Measurements from ENCODE around the gene MRPS34. TPM values are rescaled to one million over a fixed set of nuclear protein-coding genes. Genes with fewer than 3 reads are reported as not detected.

The MRPS34 gene
- total RNA-seq, 1 donor from 2014 or later, result 141 TPM

DNA sequence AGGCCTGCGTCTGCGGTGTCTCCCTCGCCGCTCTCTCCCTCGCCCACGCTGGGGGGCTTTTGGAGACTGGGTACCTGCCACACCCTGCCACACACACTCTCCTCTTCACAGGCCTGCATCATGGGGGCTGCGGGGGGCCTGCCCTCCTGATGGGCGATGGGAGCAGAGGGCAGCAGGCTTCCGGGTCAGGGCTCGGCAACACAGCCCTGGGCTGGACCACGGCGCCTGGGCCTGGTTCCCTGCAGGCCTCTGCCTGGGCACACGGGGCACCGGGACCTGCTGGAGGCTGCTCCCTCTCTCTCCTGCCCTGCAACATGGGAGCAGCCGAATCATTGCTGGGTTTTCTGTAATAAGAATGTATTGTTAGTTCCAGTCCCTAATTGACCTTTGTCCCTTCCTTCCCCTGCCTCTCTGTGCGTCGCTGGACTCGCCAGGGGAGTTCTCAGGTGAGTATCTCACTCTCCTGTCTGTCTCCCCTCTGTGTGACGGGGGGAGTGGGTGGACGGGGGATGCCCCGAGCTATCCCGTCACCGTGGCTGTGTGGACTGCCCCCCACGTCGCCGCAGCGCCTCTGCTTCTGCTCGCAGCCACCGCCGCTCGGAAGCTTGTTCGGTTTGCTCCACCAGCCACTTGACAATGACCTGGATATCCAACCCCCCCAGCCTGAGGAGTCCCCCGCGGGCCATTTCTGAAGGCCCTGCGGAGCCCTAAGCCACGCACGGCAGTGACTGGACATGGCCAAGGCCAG is 15.0 kb downstream of the MRPS34 start:
- TF ChIP-seq, protein P1, sequence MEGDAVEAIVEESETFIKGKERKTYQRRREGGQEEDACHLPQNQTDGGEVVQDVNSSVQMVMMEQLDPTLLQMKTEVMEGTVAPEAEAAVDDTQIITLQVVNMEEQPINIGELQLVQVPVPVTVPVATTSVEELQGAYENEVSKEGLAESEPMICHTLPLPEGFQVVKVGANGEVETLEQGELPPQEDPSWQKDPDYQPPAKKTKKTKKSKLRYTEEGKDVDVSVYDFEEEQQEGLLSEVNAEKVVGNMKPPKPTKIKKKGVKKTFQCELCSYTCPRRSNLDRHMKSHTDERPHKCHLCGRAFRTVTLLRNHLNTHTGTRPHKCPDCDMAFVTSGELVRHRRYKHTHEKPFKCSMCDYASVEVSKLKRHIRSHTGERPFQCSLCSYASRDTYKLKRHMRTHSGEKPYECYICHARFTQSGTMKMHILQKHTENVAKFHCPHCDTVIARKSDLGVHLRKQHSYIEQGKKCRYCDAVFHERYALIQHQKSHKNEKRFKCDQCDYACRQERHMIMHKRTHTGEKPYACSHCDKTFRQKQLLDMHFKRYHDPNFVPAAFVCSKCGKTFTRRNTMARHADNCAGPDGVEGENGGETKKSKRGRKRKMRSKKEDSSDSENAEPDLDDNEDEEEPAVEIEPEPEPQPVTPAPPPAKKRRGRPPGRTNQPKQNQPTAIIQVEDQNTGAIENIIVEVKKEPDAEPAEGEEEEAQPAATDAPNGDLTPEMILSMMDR (conservative IDR thresholded peaks at IDR 0.05), result no peak
- H3K4me3 Mint-ChIP-seq, result no peak overlapping the region
- H3K36me3 Mint-ChIP-seq (ENCODE audit: low read depth), result peaks cover 3% of the 10 kb centered on the region
- H3K9me3 Mint-ChIP-seq, result no peaks in the 10 kb centered on the region
- no peak overlapping the region for H3K27ac Mint-ChIP-seq (ENCODE audit: unreplicated experiment)
- no peak for DNase-seq (ENCODE audit: low read depth, low spot score)
- H3K27me3 Mint-ChIP-seq (ENCODE audit: low read depth), result no peaks in the 10 kb centered on the region
- no peaks in the 10 kb centered on the region for H3K4me1 Mint-ChIP-seq

DNA sequence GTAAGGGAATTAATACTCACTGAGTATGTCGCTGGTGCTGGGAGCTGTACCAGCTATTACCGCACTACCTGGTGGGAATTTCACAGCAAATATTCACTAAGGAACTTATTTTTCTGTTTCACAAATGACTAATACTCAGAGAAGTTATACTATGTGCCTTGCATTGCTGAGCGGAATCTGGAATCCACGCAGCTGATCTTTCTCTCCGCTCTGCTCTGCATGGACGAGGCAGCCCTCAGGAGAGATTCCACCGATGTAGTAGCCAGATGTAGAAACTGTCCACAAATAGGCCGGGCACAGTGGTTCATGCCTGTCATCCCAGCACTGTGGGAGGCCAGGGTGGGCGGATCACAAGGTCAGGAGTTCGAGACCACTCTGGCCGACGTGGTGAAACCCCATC is 18.7 kb downstream of the MRPS34 start:
- TF ChIP-seq, protein P1 (conservative IDR thresholded peaks at IDR 0.05), result no peak
- Mint-ChIP-seq H3K36me3 (ENCODE audit: low read depth) (no peaks in the 10 kb centered on the region), H3K4me3 (no peak overlapping the region), H3K27ac (ENCODE audit: unreplicated experiment) (no peak overlapping the region), H3K9me3 (no peaks in the 10 kb centered on the region), H3K27me3 (ENCODE audit: low read depth) (no peaks in the 10 kb centered on the region), H3K4me1 (no peaks in the 10 kb centered on the region)
- no peak for DNase-seq (ENCODE audit: low read depth, low spot score)

DNA sequence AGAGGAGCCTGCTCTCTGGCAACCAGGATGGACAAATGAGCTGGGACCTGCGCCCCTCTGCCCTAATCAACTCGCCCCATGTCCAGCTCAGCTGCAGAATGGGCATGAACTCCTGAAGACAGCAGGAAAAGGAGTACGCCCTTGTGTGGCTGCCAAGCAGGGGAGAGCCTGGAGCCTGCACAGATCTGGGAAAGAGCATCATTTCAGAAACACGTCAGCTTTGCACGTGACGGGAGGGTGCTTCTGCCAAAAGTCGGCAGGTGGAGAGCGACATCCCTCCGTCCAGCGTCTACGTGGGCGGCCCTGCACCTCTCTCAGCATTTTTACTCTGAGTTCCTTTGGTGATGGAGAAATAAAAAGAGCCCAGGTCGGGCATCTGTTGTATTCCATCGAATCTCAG is 20.1 kb downstream of the MRPS34 start:
- Mint-ChIP-seq H3K4me1 (no peaks in the 10 kb centered on the region), H3K4me3 (no peak overlapping the region), H3K36me3 (ENCODE audit: low read depth) (no peaks in the 10 kb centered on the region), H3K9me3 (no peaks in the 10 kb centered on the region), H3K27me3 (ENCODE audit: low read depth) (no peaks in the 10 kb centered on the region), H3K27ac (ENCODE audit: unreplicated experiment) (no peak overlapping the region)
- DNase-seq (ENCODE audit: low read depth, low spot score), result no peak
- TF ChIP-seq, protein P1 (conservative IDR thresholded peaks at IDR 0.05), result no peak

DNA sequence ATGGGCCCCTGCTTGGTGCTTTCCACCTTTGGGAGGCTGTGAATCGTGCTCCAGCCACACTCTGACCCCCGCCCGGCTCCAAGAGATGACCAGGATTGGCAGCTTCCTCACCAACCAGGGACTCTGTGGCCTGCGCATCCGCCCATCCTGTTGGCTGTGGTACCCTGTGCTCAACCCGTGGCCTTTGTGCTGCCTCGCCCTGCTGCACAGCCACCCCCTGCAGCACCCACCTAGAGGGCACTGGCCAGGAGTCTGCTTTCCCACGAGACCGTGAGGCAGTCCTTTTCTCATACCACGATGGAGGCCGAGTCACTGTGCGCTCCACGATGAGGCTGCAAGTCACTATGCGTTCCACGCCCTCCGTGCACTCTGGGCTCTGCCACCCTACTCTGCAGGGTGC is 21.0 kb downstream of the MRPS34 start:
- Mint-ChIP-seq H3K4me3 (no peak overlapping the region), H3K9me3 (no peaks in the 10 kb centered on the region), H3K36me3 (ENCODE audit: low read depth) (no peaks in the 10 kb centered on the region), H3K4me1 (no peaks in the 10 kb centered on the region), H3K27me3 (ENCODE audit: low read depth) (no peaks in the 10 kb centered on the region), H3K27ac (ENCODE audit: unreplicated experiment) (no peak overlapping the region)
- DNase-seq (ENCODE audit: low read depth, low spot score), result no peak
- TF ChIP-seq, protein P1 (conservative IDR thresholded peaks at IDR 0.05), result no peak

DNA sequence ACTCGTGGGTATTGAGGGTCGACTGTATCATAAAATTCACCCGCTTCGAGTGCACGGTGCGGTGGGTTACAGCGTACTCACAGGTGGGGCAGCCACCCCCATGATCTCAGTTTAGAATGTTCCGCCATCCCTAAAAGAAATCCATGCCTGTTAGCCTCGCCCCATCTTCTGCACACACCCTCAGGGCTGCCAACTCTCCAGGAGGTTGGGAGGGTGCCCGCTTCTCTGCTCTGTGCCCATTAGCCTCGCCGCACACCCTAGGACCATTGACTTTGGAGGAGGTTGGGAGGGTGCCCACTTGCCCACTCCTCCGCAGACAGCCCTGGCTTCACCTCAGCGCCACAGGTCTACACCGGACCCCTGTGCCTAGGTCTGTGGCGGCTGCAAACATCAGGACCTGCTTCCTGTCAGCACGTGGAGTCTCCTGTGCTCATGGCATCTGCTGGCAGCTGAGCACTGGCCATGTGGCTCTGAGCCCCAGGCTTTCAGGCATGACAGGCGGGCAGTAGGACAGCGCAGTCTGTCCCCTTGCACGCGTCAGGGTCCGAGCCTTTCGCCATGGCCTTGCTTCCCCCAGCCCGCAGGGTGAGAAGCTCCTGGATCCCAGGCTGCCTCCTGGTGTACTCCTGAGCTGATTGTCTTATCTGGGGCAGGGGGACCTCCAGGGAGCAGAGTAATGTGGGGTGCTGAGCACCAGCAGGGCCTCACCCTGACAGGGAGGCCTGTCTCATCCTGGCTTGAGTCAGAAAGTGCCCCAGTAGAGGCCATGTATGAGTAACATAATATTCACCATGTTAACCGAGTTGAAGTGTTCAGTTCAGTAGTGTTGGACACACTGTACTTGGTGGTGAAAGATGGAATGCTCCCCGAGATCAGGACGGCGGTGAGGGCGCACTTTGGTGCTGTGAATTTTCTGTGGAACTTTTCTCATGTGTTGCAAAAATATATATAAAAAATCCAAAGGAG is 23.5 kb downstream of the MRPS34 start:
- Mint-ChIP-seq H3K9me3 (no peaks in the 10 kb centered on the region), H3K4me1 (no peaks in the 10 kb centered on the region), H3K27ac (ENCODE audit: unreplicated experiment) (no peak overlapping the region), H3K36me3 (ENCODE audit: low read depth) (no peaks in the 10 kb centered on the region), H3K27me3 (ENCODE audit: low read depth) (no peaks in the 10 kb centered on the region), H3K4me3 (no peak overlapping the region)
- TF ChIP-seq, protein P1 (conservative IDR thresholded peaks at IDR 0.05), result no peak
- no peak for DNase-seq (ENCODE audit: low read depth, low spot score)

Measured in neural crest cell (in vitro differentiated cells).